ENCODE results near the gene STPG3. TPM values are rescaled to one million over a fixed set of nuclear protein-coding genes. Genes with fewer than 3 reads are reported as not detected.

STPG3 gene
- total RNA-seq, 1 donor from 2014 or later: not detected

- no peak for DNase-seq (ENCODE audit: low spot score)
- H3K36me3 Mint-ChIP-seq (ENCODE audit: low read depth, unreplicated experiment): no peaks in the 10 kb centered on the region
- H3K4me1 Mint-ChIP-seq (ENCODE audit: unreplicated experiment): no peaks in the 10 kb centered on the region
- no peak overlapping the region for H3K4me3 Mint-ChIP-seq (ENCODE audit: unreplicated experiment)
- H3K9me3 Mint-ChIP-seq (ENCODE audit: unreplicated experiment): no peaks in the 10 kb centered on the region
- H3K27me3 Mint-ChIP-seq (ENCODE audit: unreplicated experiment): peaks cover 12% of the 10 kb centered on the region
- TF ChIP-seq, protein P1, sequence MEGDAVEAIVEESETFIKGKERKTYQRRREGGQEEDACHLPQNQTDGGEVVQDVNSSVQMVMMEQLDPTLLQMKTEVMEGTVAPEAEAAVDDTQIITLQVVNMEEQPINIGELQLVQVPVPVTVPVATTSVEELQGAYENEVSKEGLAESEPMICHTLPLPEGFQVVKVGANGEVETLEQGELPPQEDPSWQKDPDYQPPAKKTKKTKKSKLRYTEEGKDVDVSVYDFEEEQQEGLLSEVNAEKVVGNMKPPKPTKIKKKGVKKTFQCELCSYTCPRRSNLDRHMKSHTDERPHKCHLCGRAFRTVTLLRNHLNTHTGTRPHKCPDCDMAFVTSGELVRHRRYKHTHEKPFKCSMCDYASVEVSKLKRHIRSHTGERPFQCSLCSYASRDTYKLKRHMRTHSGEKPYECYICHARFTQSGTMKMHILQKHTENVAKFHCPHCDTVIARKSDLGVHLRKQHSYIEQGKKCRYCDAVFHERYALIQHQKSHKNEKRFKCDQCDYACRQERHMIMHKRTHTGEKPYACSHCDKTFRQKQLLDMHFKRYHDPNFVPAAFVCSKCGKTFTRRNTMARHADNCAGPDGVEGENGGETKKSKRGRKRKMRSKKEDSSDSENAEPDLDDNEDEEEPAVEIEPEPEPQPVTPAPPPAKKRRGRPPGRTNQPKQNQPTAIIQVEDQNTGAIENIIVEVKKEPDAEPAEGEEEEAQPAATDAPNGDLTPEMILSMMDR (IDR thresholded peaks at IDR 0.05; ENCODE audit: unreplicated experiment): no peak
- no peak overlapping the region for H3K27ac Mint-ChIP-seq (ENCODE audit: unreplicated experiment)
These were observed 29.5 kb upstream of the STPG3 start for GRCh38 chr9:137221506-137222111.

DNA sequence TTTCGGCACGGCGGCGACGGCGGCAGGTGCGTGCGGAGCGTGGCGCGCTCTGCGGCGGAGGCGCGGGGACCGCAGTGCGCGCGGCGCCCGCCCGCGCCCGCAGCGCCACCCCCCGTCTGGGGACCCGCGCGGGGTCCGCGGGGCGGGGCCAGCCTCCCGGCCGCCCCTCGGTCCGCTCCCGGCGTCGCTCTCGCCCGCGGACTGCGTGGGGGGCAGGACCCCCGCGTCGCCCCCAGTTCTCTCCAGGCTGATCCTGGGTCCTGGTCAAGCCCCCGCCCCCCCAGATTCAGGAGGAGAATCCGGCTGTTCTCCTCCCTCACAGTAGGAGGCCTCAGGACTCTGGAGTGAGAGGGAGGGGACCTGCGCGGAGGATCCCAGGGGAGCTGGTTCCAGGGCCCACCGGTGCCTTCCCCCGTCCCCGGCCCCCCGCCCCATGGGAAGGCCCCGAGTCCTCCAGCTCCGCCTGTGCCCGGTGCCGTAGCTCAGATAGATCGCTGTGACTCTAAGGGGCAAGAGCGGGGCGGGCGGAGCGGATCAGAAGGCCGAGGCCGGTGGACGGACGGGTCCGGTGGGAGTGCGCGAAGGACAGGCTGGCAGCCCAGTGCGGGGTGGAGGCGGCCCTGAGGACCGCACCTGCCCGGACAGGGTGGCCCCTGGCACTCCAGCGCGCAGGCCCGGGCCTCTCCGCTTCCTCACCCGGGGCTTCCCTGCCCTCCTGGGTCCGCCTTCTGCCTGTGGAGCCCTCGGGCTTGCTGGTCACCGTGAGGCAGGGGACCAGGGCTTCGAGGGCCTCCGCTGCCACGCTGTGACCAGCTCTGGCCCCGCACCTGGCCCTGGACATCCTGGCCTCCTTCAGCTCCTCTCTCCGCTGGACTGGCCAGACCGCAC, 28.7 kb upstream of the STPG3 start, which contains the start of gene RNF208:
Gene RNF208 (minus strand): TSS at position 51 of the 888 bp plus-strand sequence. CDS start 1,028 bp downstream, outside the sequence.
- peak within 1 kb of the TSS; percentile 82 for H3K4me3 Mint-ChIP-seq (ENCODE audit: unreplicated experiment)
- DNase-seq (ENCODE audit: low spot score): no peak
- H3K36me3 Mint-ChIP-seq (ENCODE audit: low read depth, unreplicated experiment): no peaks in the 10 kb centered on the region
- H3K27me3 Mint-ChIP-seq (ENCODE audit: unreplicated experiment): peaks cover 11% of the 10 kb centered on the region
- H3K9me3 Mint-ChIP-seq (ENCODE audit: unreplicated experiment): no peaks in the 10 kb centered on the region
- no peaks in the 10 kb centered on the region for H3K4me1 Mint-ChIP-seq (ENCODE audit: unreplicated experiment)
- no peak within 1 kb of the TSS for H3K27ac Mint-ChIP-seq (ENCODE audit: unreplicated experiment)
- TF ChIP-seq, protein P1 (IDR thresholded peaks at IDR 0.05; ENCODE audit: unreplicated experiment): no peak

GRCh38 chr9:137223078-137223970, 27.8 kb upstream of the STPG3 start:
- Mint-ChIP-seq H3K36me3 (ENCODE audit: low read depth, unreplicated experiment) (no peaks in the 10 kb centered on the region), H3K4me1 (ENCODE audit: unreplicated experiment) (no peaks in the 10 kb centered on the region), H3K27ac (ENCODE audit: unreplicated experiment) (no peak overlapping the region), H3K4me3 (ENCODE audit: unreplicated experiment) (peak overlapping the region; percentile 82), H3K27me3 (ENCODE audit: unreplicated experiment) (peaks cover 11% of the 10 kb centered on the region), H3K9me3 (ENCODE audit: unreplicated experiment) (no peaks in the 10 kb centered on the region)
- TF ChIP-seq, protein P1 (IDR thresholded peaks at IDR 0.05; ENCODE audit: unreplicated experiment): no peak
- peak; percentile 94 for DNase-seq (ENCODE audit: low spot score)

GRCh38 chr9:137224830-137225694, 26.0 kb upstream of the STPG3 start, which contains the start of gene CYSRT1:
TSS of gene CYSRT1 (plus strand) at chr9:137225174. CDS start at chr9:137225622, 448 bp downstream.
- H3K27me3 Mint-ChIP-seq (ENCODE audit: unreplicated experiment): peaks cover 11% of the 10 kb centered on the region
- H3K27ac Mint-ChIP-seq (ENCODE audit: unreplicated experiment): no peak within 1 kb of the TSS
- no peak for DNase-seq (ENCODE audit: low spot score)
- H3K4me1 Mint-ChIP-seq (ENCODE audit: unreplicated experiment): no peaks in the 10 kb centered on the region
- peak within 1 kb of the TSS; percentile 71 for H3K4me3 Mint-ChIP-seq (ENCODE audit: unreplicated experiment)
- no peaks in the 10 kb centered on the region for H3K9me3 Mint-ChIP-seq (ENCODE audit: unreplicated experiment)
- TF ChIP-seq, protein P1 (IDR thresholded peaks at IDR 0.05; ENCODE audit: unreplicated experiment): no peak
- no peaks in the 10 kb centered on the region for H3K36me3 Mint-ChIP-seq (ENCODE audit: low read depth, unreplicated experiment)

Data from endothelial cell (in vitro differentiated cells).